BJ (cell line): ENCODE measurements around the gene COL18A1. TPM values are rescaled to one million over a fixed set of nuclear protein-coding genes. Genes with fewer than 3 reads are reported as not detected.

Source experiments
- CTCF ChIA-PET: fragments of 350-600 bp; formaldehyde crosslinking; extraction: SDS; loops from one replicate; lab custom pipeline; 2021; ENCODE audit warnings: antibody characterized with exemption, inconsistent platforms; lab: Yijun Ruan, JAX
- POLR2A ChIA-PET: fragments of 300-600 bp; sonication (Branson Sonifier 250); formaldehyde crosslinking; extraction: SDS; loops from one replicate; lab custom pipeline; 2021; ENCODE audit warnings: antibody characterized with exemption; lab: Charles Lee
- DNase-seq: peaks from one replicate; pipeline ENCODE4 v3.0.0-alpha.2; 2011; ENCODE audit warnings: low read depth
- H3K27me3 ChIP-seq: 2 replicates; pipeline ENCODE4 v1.6.0; 2011; ENCODE audit warnings: low read length; ENCODE audit not compliant: control insufficient read depth, insufficient read depth
- H3K36me3 ChIP-seq: 2 replicates; pipeline ENCODE4 v1.5.1; 2011; ENCODE audit warnings: low read length; ENCODE audit not compliant: control insufficient read depth, insufficient read depth
- H3K4me3 ChIP-seq: 2 replicates; pipeline ENCODE4 v1.5.1; 2011; ENCODE audit warnings: low read depth, mild to moderate bottlenecking, control low read depth, low read length
- CTCF ChIP-seq: IDR thresholded peaks from 2 replicates; pipeline ENCODE4 v1.5.1; 2011; ENCODE audit warnings: low read depth, mild to moderate bottlenecking, control low read depth, inconsistent platforms, low read length, moderate library complexity; ENCODE audit not compliant: insufficient read depth
- polyA plus RNA-seq: library from polyadenylated mRNA; depleted of rRNA; stranded (reverse); fragments of >200 nt; gene quantifications from 2 replicates; pipeline ENCODE4 v1.2.3, GENCODE V29; 2011

The COL18A1 gene
- polyA plus RNA-seq, 1 experiment: 99.7 TPM

- Histone ChIP-seq H3K27me3 (no peaks in the 10 kb centered on the region), H3K36me3 (no peaks in the 10 kb centered on the region; the same call in none of the 2 replicates), H3K4me3 (no peak overlapping the region)
- TF ChIP-seq CTCF: no peak
- ChIA-PET POLR2A (no interaction called here), CTCF (interaction anchor here (0.8 to 1.3 kb wide), 3 partner anchors 10 to 119 kb away, joined by 3 to 4 read pairs (median 3); no protein-coding TSS in a partner anchor)
- no peak for DNase-seq
Observed at GRCh38 chr21:45412909-45413611, 8.1 kb downstream of the COL18A1 start.

GRCh38 chr21:45413922-45414321 is 9.0 kb downstream of the COL18A1 start:
- ChIA-PET POLR2A (no interaction called here), CTCF (interaction anchor here (0.8 kb wide), 1 partner anchor 114 kb away, joined by 3 read pairs; no protein-coding TSS in a partner anchor)
- no peak for TF ChIP-seq CTCF
- Histone ChIP-seq H3K4me3 (no peak overlapping the region), H3K27me3 (no peaks in the 10 kb centered on the region), H3K36me3 (no peaks in the 10 kb centered on the region; the same call in none of the 2 replicates)
- no peak for DNase-seq

GRCh38 chr21:45414396-45415187 is 9.6 kb downstream of the COL18A1 start:
- ChIA-PET POLR2A (no interaction called here), CTCF (no interaction called here)
- Histone ChIP-seq H3K36me3 (no peaks in the 10 kb centered on the region; the same call in none of the 2 replicates), H3K4me3 (no peak overlapping the region), H3K27me3 (no peaks in the 10 kb centered on the region)
- DNase-seq: no peak
- no peak for TF ChIP-seq CTCF

GRCh38 chr21:45415188-45415942 is 10.4 kb downstream of the COL18A1 start:
- no peak overlapping the region for H3K4me3 ChIP-seq
- no peak for DNase-seq
- no peaks in the 10 kb centered on the region; the same call in none of the 2 replicates for H3K36me3 ChIP-seq
- ChIA-PET POLR2A (no interaction called here), CTCF (no interaction called here)
- no peaks in the 10 kb centered on the region for H3K27me3 ChIP-seq
- no peak for TF ChIP-seq CTCF
